GM23248 (cell line): ENCODE results near the gene FRYL.

Experiments used
- EZH2 ChIP-seq: fragments of 200-600 bp; sonication (generic); IDR thresholded peaks from 2 replicates; pipeline ENCODE4 v1.6.1; 2018; ENCODE audit warnings: antibody characterized with exemption, mild to moderate bottlenecking; ENCODE audit not compliant: insufficient read depth, poor library complexity, severe bottlenecking
- EZH2phosphoT487 ChIP-seq: fragments of 200-600 bp; sonication (generic); IDR thresholded peaks from 2 replicates; pipeline ENCODE4 v1.6.1; 2018; ENCODE audit warnings: antibody characterized with exemption, moderate library complexity, mild to moderate bottlenecking, low read depth; ENCODE audit not compliant: insufficient read depth

DNA sequence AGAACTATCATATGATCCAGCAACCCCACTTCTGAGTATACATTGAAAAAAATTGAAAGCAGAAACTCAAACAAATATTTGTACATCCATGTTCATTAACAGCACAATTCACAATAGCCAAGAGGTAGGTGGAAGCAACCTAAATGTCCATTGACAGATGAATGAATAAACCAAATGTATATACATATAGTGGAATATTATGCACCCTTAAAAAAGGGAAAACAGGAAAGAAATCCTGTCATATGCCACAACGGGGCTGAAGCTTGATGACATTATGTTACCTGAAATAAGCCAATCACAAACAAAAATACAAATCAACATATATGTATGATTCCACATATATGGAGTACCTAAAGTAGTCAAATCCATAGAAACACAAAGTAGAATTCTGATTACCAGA is 222.1 kb downstream of the FRYL start:
- TF ChIP-seq EZH2 (no peak), EZH2phosphoT487 (no peak)
